ENCODE measurements around the gene ATP2C2.

DNA sequence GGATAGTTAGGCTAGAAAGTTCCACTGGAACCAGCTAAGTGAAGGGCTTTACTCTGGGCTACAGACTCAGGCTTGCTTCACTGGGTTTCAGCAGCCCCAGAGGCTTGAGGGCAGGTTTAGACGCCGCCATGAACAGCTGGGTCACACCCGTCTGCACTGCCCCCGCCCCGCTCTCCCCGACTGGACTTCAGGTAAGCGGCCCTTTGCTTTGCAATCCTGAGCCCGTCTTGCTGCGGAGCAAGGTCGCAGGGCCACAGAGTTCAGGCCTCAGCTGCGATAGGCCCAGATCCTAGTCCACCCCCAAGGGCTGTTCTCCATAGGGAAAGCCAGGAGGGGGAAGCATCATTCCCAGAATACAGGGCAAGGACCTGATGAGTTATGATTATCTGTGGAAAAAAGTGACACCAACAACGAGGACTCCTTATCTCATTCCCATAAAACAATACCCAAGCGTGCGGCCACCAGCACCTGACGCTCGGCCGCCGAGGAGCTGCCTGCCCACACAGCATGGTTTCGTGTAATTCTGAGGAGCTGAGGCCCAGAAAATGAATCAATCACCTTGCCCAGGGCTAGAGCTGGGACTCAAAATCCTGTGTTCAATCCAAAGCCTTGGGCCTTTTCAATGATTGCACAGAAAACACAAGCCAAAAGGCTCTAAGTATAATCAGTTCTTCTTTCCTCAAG lies 115.7 kb downstream of the ATP2C2 start:
- TF ChIP-seq TCF7L2 (IDR thresholded peaks at IDR 0.05; ENCODE audit: low read depth, low read length) (no peak), CTCF (IDR thresholded peaks at IDR 0.05) (no peak)

Measured in Panc1 (cell line).